Measurements from ENCODE around the gene VSX1.

- TF ChIP-seq, protein P1, sequence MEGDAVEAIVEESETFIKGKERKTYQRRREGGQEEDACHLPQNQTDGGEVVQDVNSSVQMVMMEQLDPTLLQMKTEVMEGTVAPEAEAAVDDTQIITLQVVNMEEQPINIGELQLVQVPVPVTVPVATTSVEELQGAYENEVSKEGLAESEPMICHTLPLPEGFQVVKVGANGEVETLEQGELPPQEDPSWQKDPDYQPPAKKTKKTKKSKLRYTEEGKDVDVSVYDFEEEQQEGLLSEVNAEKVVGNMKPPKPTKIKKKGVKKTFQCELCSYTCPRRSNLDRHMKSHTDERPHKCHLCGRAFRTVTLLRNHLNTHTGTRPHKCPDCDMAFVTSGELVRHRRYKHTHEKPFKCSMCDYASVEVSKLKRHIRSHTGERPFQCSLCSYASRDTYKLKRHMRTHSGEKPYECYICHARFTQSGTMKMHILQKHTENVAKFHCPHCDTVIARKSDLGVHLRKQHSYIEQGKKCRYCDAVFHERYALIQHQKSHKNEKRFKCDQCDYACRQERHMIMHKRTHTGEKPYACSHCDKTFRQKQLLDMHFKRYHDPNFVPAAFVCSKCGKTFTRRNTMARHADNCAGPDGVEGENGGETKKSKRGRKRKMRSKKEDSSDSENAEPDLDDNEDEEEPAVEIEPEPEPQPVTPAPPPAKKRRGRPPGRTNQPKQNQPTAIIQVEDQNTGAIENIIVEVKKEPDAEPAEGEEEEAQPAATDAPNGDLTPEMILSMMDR (IDR thresholded peaks at IDR 0.05): no peak
- no peak for TF ChIP-seq POLR2A (IDR thresholded peaks at IDR 0.05)
Measured at GRCh38 chr20:25061821-25062530, 20.0 kb downstream of the VSX1 start.
